NB4 (cell line): Measurements from ENCODE around the gene IL21R.
A peak's percentile ranks its signal among the peaks of the same experiment; 100 is the strongest.

Source experiments
- DNase-seq: peaks from one replicate; pipeline ENCODE4 v3.0.0; 2010; ENCODE audit warnings: low read depth
- H3K4me3 ChIP-seq: one replicate; pipeline ENCODE4 v1.5.1; 2011; ENCODE audit warnings: mild to moderate bottlenecking, low read depth, low read length, moderate library complexity
- CTCF ChIP-seq: IDR thresholded peaks from one replicate; pipeline ENCODE4 v1.5.1; 2012; ENCODE audit warnings: low read depth, low read length
- MAX ChIP-seq: IDR thresholded peaks from 2 replicates; pipeline ENCODE4 v1.6.1; 2011; ENCODE audit warnings: low read depth, low read length
- MYC ChIP-seq: IDR thresholded peaks from 2 replicates; pipeline ENCODE4 v1.6.1; 2011; ENCODE audit warnings: low read depth, low read length
- POLR2A ChIP-seq: IDR thresholded peaks from 2 replicates; pipeline ENCODE4 v1.6.1; 2011; ENCODE audit warnings: mild to moderate bottlenecking; ENCODE audit not compliant: insufficient read length; ENCODE audit errors: extremely low read depth

Gene IL21R

GRCh38 chr16:27364493-27365141 is 37.4 kb upstream of the IL21R start:
- TF ChIP-seq POLR2A (no peak), MYC (no peak), CTCF (no peak), MAX (no peak)
- no peak overlapping the region for H3K4me3 ChIP-seq
- no peak for DNase-seq

- DNase-seq: no peak
- no peak overlapping the region for H3K4me3 ChIP-seq
- TF ChIP-seq MYC (no peak), CTCF (no peak), MAX (no peak), POLR2A (no peak)
Measured at GRCh38 chr16:27365142-27366089, 36.6 kb upstream of the IL21R start.

GRCh38 chr16:27366687-27367460 is 35.1 kb upstream of the IL21R start:
- DNase-seq: no peak
- TF ChIP-seq CTCF (no peak), POLR2A (no peak), MAX (no peak), MYC (no peak)
- no peak overlapping the region for H3K4me3 ChIP-seq

GRCh38 chr16:27367461-27368357 is 34.3 kb upstream of the IL21R start:
- TF ChIP-seq CTCF: peak; percentile 71
- TF ChIP-seq MAX: peak; percentile 71
- no peak for TF ChIP-seq POLR2A
- TF ChIP-seq MYC: peak; percentile 73; the same call in 1 of the 2 replicates
- peak overlapping the region; percentile 37 for H3K4me3 ChIP-seq
- peak; percentile 83 for DNase-seq

- DNase-seq: no peak
- no peak for TF ChIP-seq MYC
- TF ChIP-seq MAX: no peak
- TF ChIP-seq POLR2A: no peak
- TF ChIP-seq CTCF: no peak
- no peak overlapping the region for H3K4me3 ChIP-seq
Measured at GRCh38 chr16:27368358-27368722, 33.6 kb upstream of the IL21R start.
